GM12892 (cell line): ENCODE results near the gene SLCO3A1.

Experiments used
- POLR2AphosphoS5 ChIP-seq: IDR thresholded peaks from 2 replicates; pipeline ENCODE4 v1.6.1; 2011; ENCODE audit warnings: low read depth, low read length, control low read depth
- TAF1 ChIP-seq: IDR thresholded peaks from 2 replicates; pipeline ENCODE4 v1.6.1; 2011; ENCODE audit warnings: low read depth, mild to moderate bottlenecking, control low read depth, low read length, borderline replicate concordance

DNA sequence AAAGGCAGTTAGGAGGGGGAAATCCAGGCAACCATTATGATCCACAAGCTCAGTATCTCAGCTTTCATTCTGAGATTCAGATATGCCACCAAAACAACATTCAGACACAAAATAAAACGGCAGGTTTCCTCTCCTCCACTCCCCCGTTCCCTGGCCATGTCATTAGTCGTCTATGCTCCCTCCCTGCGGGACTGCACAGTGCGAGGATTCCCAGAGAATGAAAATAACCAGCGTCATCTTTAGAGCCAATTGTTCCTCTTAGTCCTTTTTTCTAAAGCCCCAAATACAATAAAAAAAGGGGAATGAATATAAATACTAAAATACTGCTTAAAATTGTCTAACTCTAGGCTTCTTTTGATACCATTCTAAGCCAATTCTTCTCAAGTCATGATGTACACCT is 7.8 kb upstream of the SLCO3A1 start:
- no peak for TF ChIP-seq TAF1
- no peak for TF ChIP-seq POLR2AphosphoS5
